Stomach (tissue), 9 donors: ENCODE data around the gene ZNF180. TPM values are rescaled to one million over a fixed set of nuclear protein-coding genes. Genes with fewer than 3 reads are reported as not detected.
"Not testable (repeated sequence)": the region's sequence is repeated elsewhere in the genome, so short reads cannot be mapped to it uniquely, and the experiment has no call there.

ENCODE experiments used
- DNase-seq, 2 donors: peaks; one replicate each; pipeline versions ENCODE4 v3.0.0 to v3.0.0-alpha.2; 2013 to 2019
- H3K27ac ChIP-seq, 5 donors: fragments of 200-600 bp in 4 of 5; sonication (generic) in 4 of 5; one replicate each; pipeline ENCODE4 v1.5.1; 2013 to 2019; ENCODE audit warnings: mild to moderate bottlenecking in 1 of 5, moderate library complexity in 1 of 5
- H3K27me3 ChIP-seq, 3 donors: fragments of 200-600 bp; sonication (generic); one replicate each; pipeline ENCODE4 v1.5.1; 2017 to 2019; ENCODE audit warnings: mixed run types in 1 of 3
- H3K36me3 ChIP-seq, 4 donors: fragments of 200-600 bp; sonication (generic); 1 replicate in 3 of 4; 2 replicates in 1 of 4; pipeline ENCODE4 v1.5.1; 2016 to 2019
- H3K4me1 ChIP-seq, 4 donors: fragments of 200-600 bp; sonication (generic); one replicate each; pipeline ENCODE4 v1.5.1; 2016 to 2019
- H3K4me3 ChIP-seq, 4 donors: fragments of 200-600 bp; sonication (generic) in 3 of 4; one replicate each; pipeline ENCODE4 v1.5.1; 2016 to 2019; ENCODE audit warnings: mild to moderate bottlenecking in 1 of 4
- H3K9me3 ChIP-seq, 4 donors: fragments of 200-600 bp; sonication (generic); one replicate each; pipeline ENCODE4 v1.5.1; 2016 to 2019
- EP300 ChIP-seq: sonication (generic); formaldehyde crosslinking; IDR thresholded peaks from one replicate; pipeline ENCODE4 v1.6.1; 2017; ENCODE audit warnings: antibody characterized with exemption
- POLR2A ChIP-seq, 4 donors: fragments of 450-650 bp; IDR thresholded peaks; one replicate each; pipeline ENCODE4 v1.6.1; 2016; ENCODE audit warnings: antibody characterized with exemption in 4 of 4, control low read depth in 2 of 4, mild to moderate bottlenecking in 1 of 4, moderate library complexity in 1 of 4
- POLR2AphosphoS5 ChIP-seq, 3 donors: sonication (generic); formaldehyde crosslinking; IDR thresholded peaks; one replicate each; pipeline ENCODE4 v1.6.1; 2016; ENCODE audit warnings: antibody characterized with exemption in 3 of 3
- whole genome bisulfite sequencing, 5 donors: extraction: QIAGEN DNeasy Blood & Tissue Kit in 3 of 5; methylation state at CpG; one replicate each; pipeline versions ENCODE4 v1.1.5 to v1.1.7; 2013 to 2018; 5-methylcytosine and 5-hydroxymethylcytosine counted together
- intact Hi-C: fragments of 100-400 bp; cut with DNase I; formaldehyde crosslinking; loops from one replicate; pipeline ENCODE4 v1.15.1; 2023; ENCODE audit warnings: low total_unique reads
- polyA plus RNA-seq, 3 donors: library from polyadenylated mRNA; stranded (reverse); fragments of 200-250 nt; gene quantifications; one replicate each; pipeline ENCODE4 v1.2.3, GENCODE V29; 2013
- total RNA-seq, 5 donors: library from RNA; depleted of rRNA; stranded (reverse); fragments of >200 nt; gene quantifications; one replicate each; pipeline versions ENCODE4 v1.1.0 to v1.2.3, GENCODE V29; 2014 to 2016
- TF ChIP-seq, protein P1 (sequence below), 7 experiments: fragments of 450-650 bp in 4 of 7; fragments of 200-600 bp in 3 of 7; sonication (generic) in 3 of 7; IDR thresholded peaks; one replicate each; pipeline ENCODE4 v1.5.1; 2016 to 2019; ENCODE audit warnings: antibody characterized with exemption in 7 of 7, control low read depth in 2 of 7, mild to moderate bottlenecking in 1 of 7
- donor health status: healthy with polysubstance abuse.
- donor health status: Bipolar disorder and iron deficiency.
- donor health status: healthy.

ZNF180 gene
- total and polyA plus RNA-seq, 8 donors: 0.58 to 94.7 (median 7.3) TPM

DNA sequence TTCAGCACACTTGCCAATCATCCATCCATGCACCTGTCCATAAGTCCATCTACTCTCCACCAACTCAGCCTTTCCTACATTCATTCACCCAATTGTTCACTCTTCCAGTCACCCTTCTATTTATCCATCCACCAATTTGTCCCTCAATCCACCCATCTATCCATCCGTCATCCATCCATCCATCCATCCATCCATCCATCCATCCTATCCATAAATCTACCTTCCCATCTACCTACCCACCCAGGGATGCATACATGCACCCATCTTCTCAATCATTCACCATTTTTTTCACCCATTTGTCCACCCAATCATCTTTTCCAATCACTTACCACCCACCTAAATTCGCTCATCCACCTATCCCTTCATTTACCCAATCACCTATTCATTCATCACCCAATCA is 43.7 kb upstream of the ZNF180 start:
- intact Hi-C loops: no loop called here
- Histone ChIP-seq H3K9me3 (peaks cover 0 to 5% (median 2%) of the 10 kb centered on the region in 4 donors), H3K4me3 (no peak overlapping the region), H3K27ac (no peak overlapping the region), H3K4me1 (no peaks in the 10 kb centered on the region), H3K36me3 (no peaks in the 10 kb centered on the region), H3K27me3 (peaks cover 0 to 15% (median 0%) of the 10 kb centered on the region in 3 donors)
- WGBS, 5 donors: 60 to 72% (median 66%) methylated on average over 2 of the region's 2 CpGs
- TF ChIP-seq POLR2AphosphoS5 (IDR thresholded peaks at IDR 0.05) (no peak), EP300 (no peak), POLR2A (IDR thresholded peaks at IDR 0.05) (no peak)
- DNase-seq: no peak

- Histone ChIP-seq H3K4me3 (no peak overlapping the region), H3K27me3 (peaks cover 0 to 10% (median 0%) of the 10 kb centered on the region in 3 donors), H3K4me1 (no peaks in the 10 kb centered on the region), H3K36me3 (no peaks in the 10 kb centered on the region), H3K9me3 (peaks cover 0 to 9% (median 6%) of the 10 kb centered on the region in 4 donors), H3K27ac (no peak overlapping the region)
- intact Hi-C loops: no loop called here
- WGBS, 5 donors: 0% methylated on average over 1 of the region's 1 CpG
- TF ChIP-seq POLR2AphosphoS5 (IDR thresholded peaks at IDR 0.05): no peak
- no peak for TF ChIP-seq POLR2A (IDR thresholded peaks at IDR 0.05)
- TF ChIP-seq EP300: no peak
- TF ChIP-seq, protein P1, sequence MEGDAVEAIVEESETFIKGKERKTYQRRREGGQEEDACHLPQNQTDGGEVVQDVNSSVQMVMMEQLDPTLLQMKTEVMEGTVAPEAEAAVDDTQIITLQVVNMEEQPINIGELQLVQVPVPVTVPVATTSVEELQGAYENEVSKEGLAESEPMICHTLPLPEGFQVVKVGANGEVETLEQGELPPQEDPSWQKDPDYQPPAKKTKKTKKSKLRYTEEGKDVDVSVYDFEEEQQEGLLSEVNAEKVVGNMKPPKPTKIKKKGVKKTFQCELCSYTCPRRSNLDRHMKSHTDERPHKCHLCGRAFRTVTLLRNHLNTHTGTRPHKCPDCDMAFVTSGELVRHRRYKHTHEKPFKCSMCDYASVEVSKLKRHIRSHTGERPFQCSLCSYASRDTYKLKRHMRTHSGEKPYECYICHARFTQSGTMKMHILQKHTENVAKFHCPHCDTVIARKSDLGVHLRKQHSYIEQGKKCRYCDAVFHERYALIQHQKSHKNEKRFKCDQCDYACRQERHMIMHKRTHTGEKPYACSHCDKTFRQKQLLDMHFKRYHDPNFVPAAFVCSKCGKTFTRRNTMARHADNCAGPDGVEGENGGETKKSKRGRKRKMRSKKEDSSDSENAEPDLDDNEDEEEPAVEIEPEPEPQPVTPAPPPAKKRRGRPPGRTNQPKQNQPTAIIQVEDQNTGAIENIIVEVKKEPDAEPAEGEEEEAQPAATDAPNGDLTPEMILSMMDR (IDR thresholded peaks at IDR 0.05): no peak
- DNase-seq: no peak
Observed at GRCh38 chr19:44542671-44543070, 42.3 kb upstream of the ZNF180 start.

GRCh38 chr19:44540736-44541135 is 40.4 kb upstream of the ZNF180 start:
- no peak overlapping the region for H3K4me3 ChIP-seq
- TF ChIP-seq EP300 (no peak), POLR2AphosphoS5 (IDR thresholded peaks at IDR 0.05) (no peak), POLR2A (IDR thresholded peaks at IDR 0.05) (no peak)
- TF ChIP-seq, protein P1 (IDR thresholded peaks at IDR 0.05): no peak
- H3K27me3 ChIP-seq: peaks cover 0 to 10% (median 0%) of the 10 kb centered on the region in 3 donors
- H3K9me3 ChIP-seq: peaks cover 0 to 13% (median 7%) of the 10 kb centered on the region in 4 donors
- intact Hi-C loops: no loop called here
- no peaks in the 10 kb centered on the region for H3K36me3 ChIP-seq
- WGBS, 5 donors: 65 to 78% (median 72%) methylated on average over 8 of the region's 8 CpGs
- no peak for DNase-seq
- H3K4me1 ChIP-seq: no peaks in the 10 kb centered on the region
- no peak overlapping the region for H3K27ac ChIP-seq

DNA sequence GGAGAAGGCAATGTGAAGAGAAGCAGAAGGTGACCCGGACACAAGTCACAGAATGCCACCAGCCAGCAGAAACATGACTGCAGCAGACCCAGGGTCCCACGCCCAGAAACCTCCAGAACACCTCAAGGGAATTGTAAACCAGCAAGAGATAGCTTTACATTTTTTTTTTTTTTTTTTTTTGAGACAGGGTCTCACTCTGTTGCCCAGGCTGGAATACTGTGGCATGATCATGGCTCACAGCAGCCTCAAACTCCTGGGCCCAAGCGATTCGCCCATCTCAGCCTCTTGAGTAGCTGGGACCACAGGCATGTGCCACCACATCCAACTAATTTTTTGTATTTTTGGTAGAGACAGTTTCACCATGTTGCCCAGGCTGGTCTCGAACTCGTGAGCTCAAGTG is 39.7 kb upstream of the ZNF180 start:
- intact Hi-C loops: no loop called here
- Histone ChIP-seq H3K9me3 (peaks cover 0 to 20% (median 8%) of the 10 kb centered on the region in 4 donors), H3K4me1 (no peaks in the 10 kb centered on the region), H3K27ac (no peak overlapping the region), H3K4me3 (no peak overlapping the region), H3K36me3 (no peaks in the 10 kb centered on the region), H3K27me3 (peaks cover 0 to 10% (median 0%) of the 10 kb centered on the region in 3 donors)
- no peak for DNase-seq
- no peak for TF ChIP-seq POLR2A (IDR thresholded peaks at IDR 0.05)
- TF ChIP-seq EP300: no peak
- TF ChIP-seq POLR2AphosphoS5 (IDR thresholded peaks at IDR 0.05): no peak
- TF ChIP-seq, protein P1 (IDR thresholded peaks at IDR 0.05): no peak
- 74 to 84% (median 77%) methylated on average over 6 of the region's 6 CpGs for WGBS, 5 donors

GRCh38 chr19:44539236-44539826 is 39.0 kb upstream of the ZNF180 start:
- no peak for DNase-seq
- Histone ChIP-seq H3K4me1 (no peaks in the 10 kb centered on the region), H3K27me3 (peaks cover 0 to 5% (median 0%) of the 10 kb centered on the region in 3 donors), H3K36me3 (no peaks in the 10 kb centered on the region), H3K27ac (no peak overlapping the region), H3K9me3 (peaks cover 0 to 21% (median 8%) of the 10 kb centered on the region in 4 donors), H3K4me3 (no peak overlapping the region)
- TF ChIP-seq POLR2A (IDR thresholded peaks at IDR 0.05) (no peak), POLR2AphosphoS5 (IDR thresholded peaks at IDR 0.05) (no peak), EP300 (no peak)
- TF ChIP-seq, protein P1 (IDR thresholded peaks at IDR 0.05): no peak
- 64 to 75% (median 71%) methylated on average over 11 of the region's 11 CpGs for WGBS, 5 donors
- intact Hi-C loops: no loop called here

DNA sequence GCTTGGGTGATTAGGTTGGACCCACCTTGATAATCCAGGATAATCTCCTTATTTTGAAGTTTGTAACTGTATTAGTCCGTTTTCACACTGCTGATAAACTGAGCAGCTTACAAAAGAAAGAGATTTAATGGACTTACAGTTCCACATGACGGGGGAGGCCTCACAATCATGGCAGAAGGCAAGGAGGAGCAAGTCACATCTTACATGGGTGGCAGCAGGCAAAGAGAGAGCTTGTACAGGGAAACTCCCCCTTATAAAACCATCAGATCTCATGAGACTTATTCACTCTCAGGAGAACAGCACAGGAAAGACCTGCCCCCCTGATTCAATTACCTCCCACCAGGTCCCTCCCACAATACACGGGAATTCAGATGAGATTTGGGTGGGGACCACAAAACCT is 35.0 kb upstream of the ZNF180 start:
- DNase-seq, H3K36me3 ChIP-seq, H3K27ac ChIP-seq, H3K4me3 ChIP-seq, H3K4me1 ChIP-seq, intact Hi-C loops: not testable (repeated sequence)
- Histone ChIP-seq H3K27me3 (peaks cover 0 to 31% (median 0%) of the 10 kb centered on the region in 3 donors), H3K9me3 (peaks cover 0 to 21% (median 7%) of the 10 kb centered on the region in 4 donors)
- WGBS, 5 donors: 32 to 56% (median 43%) methylated on average over 3 of the region's 3 CpGs
